ENCODE measurements around the gene RPL39.

DNA sequence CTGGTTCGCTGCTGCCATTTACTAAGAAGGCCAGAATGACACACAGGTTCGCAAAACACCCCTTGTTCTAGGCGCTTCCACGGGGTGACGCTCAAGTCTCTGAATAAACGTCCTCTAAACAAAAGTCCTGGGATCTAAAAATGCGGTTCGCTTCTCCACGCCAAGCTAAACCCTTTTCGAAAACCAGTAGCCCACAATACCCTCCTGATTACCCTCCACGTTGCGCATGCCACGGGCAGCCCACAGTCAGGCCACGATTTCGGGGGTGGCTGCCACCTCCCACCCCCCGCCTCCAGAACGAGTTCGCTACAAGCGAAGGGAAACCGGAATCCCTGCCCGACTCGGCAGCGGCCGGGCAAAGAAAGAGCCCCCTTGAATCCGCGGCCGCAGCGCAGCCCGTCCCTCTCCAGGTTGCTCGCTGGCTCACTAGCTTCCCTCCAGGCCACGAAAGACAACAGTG is 423 bp downstream of the RPL39 start:
- TF ChIP-seq, protein P1, sequence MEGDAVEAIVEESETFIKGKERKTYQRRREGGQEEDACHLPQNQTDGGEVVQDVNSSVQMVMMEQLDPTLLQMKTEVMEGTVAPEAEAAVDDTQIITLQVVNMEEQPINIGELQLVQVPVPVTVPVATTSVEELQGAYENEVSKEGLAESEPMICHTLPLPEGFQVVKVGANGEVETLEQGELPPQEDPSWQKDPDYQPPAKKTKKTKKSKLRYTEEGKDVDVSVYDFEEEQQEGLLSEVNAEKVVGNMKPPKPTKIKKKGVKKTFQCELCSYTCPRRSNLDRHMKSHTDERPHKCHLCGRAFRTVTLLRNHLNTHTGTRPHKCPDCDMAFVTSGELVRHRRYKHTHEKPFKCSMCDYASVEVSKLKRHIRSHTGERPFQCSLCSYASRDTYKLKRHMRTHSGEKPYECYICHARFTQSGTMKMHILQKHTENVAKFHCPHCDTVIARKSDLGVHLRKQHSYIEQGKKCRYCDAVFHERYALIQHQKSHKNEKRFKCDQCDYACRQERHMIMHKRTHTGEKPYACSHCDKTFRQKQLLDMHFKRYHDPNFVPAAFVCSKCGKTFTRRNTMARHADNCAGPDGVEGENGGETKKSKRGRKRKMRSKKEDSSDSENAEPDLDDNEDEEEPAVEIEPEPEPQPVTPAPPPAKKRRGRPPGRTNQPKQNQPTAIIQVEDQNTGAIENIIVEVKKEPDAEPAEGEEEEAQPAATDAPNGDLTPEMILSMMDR (conservative IDR thresholded peaks at IDR 0.05 in 1 of 2, IDR thresholded peaks at IDR 0.05 in 1 of 2; ENCODE audit: low read depth in 1 of 2, low read length in 2 of 2) = peak; percentile 17 to 18
- TF ChIP-seq EZH2 (IDR thresholded peaks at IDR 0.05; ENCODE audit: low read length, missing control alignments) = no peak
